ENCODE results near the gene ADAMTSL5. TPM values are rescaled to one million over a fixed set of nuclear protein-coding genes. Genes with fewer than 3 reads are reported as not detected.

Gene ADAMTSL5
- total RNA-seq, 1 experiment from 2014 or later, result 23.9 TPM

- no peak for TF ChIP-seq CTCF (IDR thresholded peaks at IDR 0.05; ENCODE audit: insufficient read depth in 1 of 2, low read depth in 1 of 2, low read length in 1 of 2, severe bottlenecking in 1 of 2, unreplicated experiment in 1 of 2)
- Mint-ChIP-seq H3K4me1 (ENCODE audit: low read depth, unreplicated experiment) (peaks cover 17% of the 10 kb centered on the region), H3K27ac (ENCODE audit: unreplicated experiment) (peak overlapping the region; percentile 66), H3K9me3 (ENCODE audit: unreplicated experiment) (no peaks in the 10 kb centered on the region), H3K27me3 (ENCODE audit: insufficient read depth, unreplicated experiment) (no peaks in the 10 kb centered on the region), H3K4me3 (ENCODE audit: unreplicated experiment) (no peak overlapping the region), H3K36me3 (ENCODE audit: insufficient read depth, unreplicated experiment) (peaks cover 28% of the 10 kb centered on the region)
- no peaks in the 10 kb centered on the region; the same call in none of the 2 replicates for H3K36me3 ChIP-seq (ENCODE audit: control insufficient read depth, insufficient read depth, low read length)
- peaks cover 6% of the 10 kb centered on the region; the same call in 1 of the 2 replicates for H3K9me3 ChIP-seq
- H3K4me3 ChIP-seq (ENCODE audit: low read depth, low read length), result no peak overlapping the region
- DNase-seq, result no peak
- intact Hi-C loops (cut with micrococcal nuclease; ENCODE audit: unreplicated experiment), result no loop called here
- H3K4me1 ChIP-seq, result peaks cover 54% of the 10 kb centered on the region
- ChIA-PET POLR2A (no interaction called here), CTCF (no interaction called here)
- no peaks in the 10 kb centered on the region for H3K27me3 ChIP-seq (replicated peaks; ENCODE audit: control insufficient read depth, insufficient read depth, low read length)
- BruUV-seq (replicated peaks), result no TSS peak
Observed at GRCh38 chr19:1496714-1497577, 15.9 kb downstream of the ADAMTSL5 start.

DNA sequence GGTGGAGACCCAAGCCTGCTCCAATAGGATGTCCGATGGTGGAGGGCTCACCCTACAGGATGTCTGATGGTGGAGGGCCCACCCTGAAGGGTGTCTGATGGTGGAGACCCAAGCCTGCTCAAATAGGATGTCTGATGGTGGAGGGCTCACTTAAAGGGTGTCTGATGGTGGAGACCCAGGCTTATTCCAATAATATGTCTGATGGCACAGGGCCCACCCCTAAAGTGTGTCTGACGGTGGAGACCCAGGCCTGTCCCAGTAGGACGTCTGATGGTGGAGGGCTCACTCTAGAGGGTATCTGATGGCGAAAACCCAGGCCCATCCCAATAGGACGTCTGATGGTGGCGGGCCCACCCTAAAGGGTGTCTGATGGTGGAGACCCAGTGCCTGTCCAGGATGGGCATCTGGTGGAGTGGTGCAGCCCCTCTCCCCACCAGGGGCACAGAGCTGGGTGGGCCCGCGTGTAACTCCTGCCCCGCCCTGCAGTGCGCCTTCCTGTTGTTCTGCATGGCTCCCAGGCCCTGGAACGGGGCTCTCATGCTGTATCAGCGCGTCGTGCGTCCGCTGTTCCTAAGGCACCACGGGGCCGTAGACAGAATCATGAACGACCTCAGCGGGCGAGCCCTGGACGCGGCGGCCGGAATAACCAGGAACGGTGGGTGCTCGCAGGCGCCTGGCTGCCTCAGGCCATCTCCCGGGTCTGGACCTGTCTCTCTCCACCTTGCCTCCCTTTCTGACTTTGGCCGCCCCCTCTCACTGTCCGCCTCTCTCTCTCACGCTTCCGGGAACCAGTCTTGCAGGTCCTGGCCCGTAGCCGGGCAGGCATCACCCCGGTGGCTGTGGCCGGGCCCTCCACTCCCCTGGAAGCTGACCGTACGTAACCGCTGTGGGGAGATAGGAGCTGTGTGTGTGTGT lies 16.8 kb downstream of the ADAMTSL5 start:
- POLR2A ChIA-PET, result no interaction called here
- no TSS peak for BruUV-seq (replicated peaks)
- Mint-ChIP-seq H3K36me3 (ENCODE audit: insufficient read depth, unreplicated experiment) (peaks cover 25% of the 10 kb centered on the region), H3K9me3 (ENCODE audit: unreplicated experiment) (no peaks in the 10 kb centered on the region), H3K4me1 (ENCODE audit: low read depth, unreplicated experiment) (peaks cover 21% of the 10 kb centered on the region), H3K4me3 (ENCODE audit: unreplicated experiment) (no peak overlapping the region), H3K27me3 (ENCODE audit: insufficient read depth, unreplicated experiment) (no peaks in the 10 kb centered on the region), H3K27ac (ENCODE audit: unreplicated experiment) (no peak overlapping the region)
- TF ChIP-seq CTCF (IDR thresholded peaks at IDR 0.05; ENCODE audit: insufficient read depth in 1 of 2, low read depth in 1 of 2, low read length in 1 of 2, severe bottlenecking in 1 of 2, unreplicated experiment in 1 of 2), result no peak
- Histone ChIP-seq H3K36me3 (ENCODE audit: control insufficient read depth, insufficient read depth, low read length) (no peaks in the 10 kb centered on the region; the same call in none of the 2 replicates), H3K9me3 (peaks cover 6% of the 10 kb centered on the region; the same call in 1 of the 2 replicates), H3K4me1 (peaks cover 52% of the 10 kb centered on the region), H3K4me3 (ENCODE audit: low read depth, low read length) (no peak overlapping the region), H3K27me3 (replicated peaks; ENCODE audit: control insufficient read depth, insufficient read depth, low read length) (no peaks in the 10 kb centered on the region)
- CTCF ChIA-PET, result no interaction called here
- no peak for DNase-seq
- intact Hi-C loops (cut with micrococcal nuclease; ENCODE audit: unreplicated experiment), result no loop called here

DNA sequence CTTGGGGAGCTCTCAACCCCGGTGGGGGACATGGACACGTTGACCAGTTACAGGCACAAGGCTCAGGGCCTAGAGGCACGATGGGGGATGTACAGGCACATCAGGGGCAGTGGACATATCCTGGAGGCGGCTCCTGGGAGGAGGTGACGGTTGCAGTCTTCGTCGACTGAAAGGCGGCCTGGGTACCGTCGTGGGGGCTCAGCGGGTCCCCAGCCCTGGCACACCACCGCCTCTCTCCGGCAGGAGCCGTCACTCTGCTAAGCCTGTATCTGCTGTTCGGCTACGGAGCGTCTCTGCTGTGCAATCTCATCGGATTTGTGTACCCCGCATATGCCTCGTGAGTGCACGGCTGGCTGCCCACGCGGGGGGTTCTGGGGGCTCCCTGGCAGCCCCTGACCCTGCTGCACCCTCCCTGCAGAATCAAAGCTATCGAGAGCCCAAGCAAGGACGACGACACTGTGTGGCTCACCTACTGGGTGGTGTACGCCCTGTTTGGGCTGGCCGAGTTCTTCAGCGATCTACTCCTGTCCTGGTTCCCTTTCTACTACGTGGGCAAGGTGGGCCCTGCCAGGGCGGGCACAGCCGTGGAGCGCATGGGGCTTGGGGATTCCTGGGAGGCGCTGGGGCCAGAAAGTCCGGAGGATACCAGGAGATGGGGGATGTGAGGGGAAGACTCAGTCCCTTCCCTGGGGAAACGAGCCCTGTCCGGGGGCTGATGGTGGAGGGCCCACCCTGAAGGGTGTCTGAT lies 17.6 kb downstream of the ADAMTSL5 start:
- ChIA-PET POLR2A (no interaction called here), CTCF (no interaction called here)
- H3K4me1 ChIP-seq, result peaks cover 49% of the 10 kb centered on the region
- peaks cover 21% of the 10 kb centered on the region for H3K4me1 Mint-ChIP-seq (ENCODE audit: low read depth, unreplicated experiment)
- H3K4me3 Mint-ChIP-seq (ENCODE audit: unreplicated experiment), result no peak overlapping the region
- no peak for DNase-seq
- H3K27me3 ChIP-seq (replicated peaks; ENCODE audit: control insufficient read depth, insufficient read depth, low read length), result no peaks in the 10 kb centered on the region
- H3K36me3 Mint-ChIP-seq (ENCODE audit: insufficient read depth, unreplicated experiment), result peaks cover 26% of the 10 kb centered on the region
- TF ChIP-seq CTCF (IDR thresholded peaks at IDR 0.05; ENCODE audit: insufficient read depth in 1 of 2, low read depth in 1 of 2, low read length in 1 of 2, severe bottlenecking in 1 of 2, unreplicated experiment in 1 of 2), result no peak
- no peaks in the 10 kb centered on the region; the same call in none of the 2 replicates for H3K36me3 ChIP-seq (ENCODE audit: control insufficient read depth, insufficient read depth, low read length)
- intact Hi-C loops (cut with micrococcal nuclease; ENCODE audit: unreplicated experiment), result no loop called here
- no TSS peak for BruUV-seq (replicated peaks)
- no peak overlapping the region for H3K27ac Mint-ChIP-seq (ENCODE audit: unreplicated experiment)
- H3K27me3 Mint-ChIP-seq (ENCODE audit: insufficient read depth, unreplicated experiment), result no peaks in the 10 kb centered on the region
- H3K9me3 ChIP-seq, result peaks cover 5% of the 10 kb centered on the region; the same call in 1 of the 2 replicates
- H3K9me3 Mint-ChIP-seq (ENCODE audit: unreplicated experiment), result no peaks in the 10 kb centered on the region
- H3K4me3 ChIP-seq (ENCODE audit: low read depth, low read length), result no peak overlapping the region
